Measurements from ENCODE around the gene PLSCR3.

PLSCR3 gene

DNA sequence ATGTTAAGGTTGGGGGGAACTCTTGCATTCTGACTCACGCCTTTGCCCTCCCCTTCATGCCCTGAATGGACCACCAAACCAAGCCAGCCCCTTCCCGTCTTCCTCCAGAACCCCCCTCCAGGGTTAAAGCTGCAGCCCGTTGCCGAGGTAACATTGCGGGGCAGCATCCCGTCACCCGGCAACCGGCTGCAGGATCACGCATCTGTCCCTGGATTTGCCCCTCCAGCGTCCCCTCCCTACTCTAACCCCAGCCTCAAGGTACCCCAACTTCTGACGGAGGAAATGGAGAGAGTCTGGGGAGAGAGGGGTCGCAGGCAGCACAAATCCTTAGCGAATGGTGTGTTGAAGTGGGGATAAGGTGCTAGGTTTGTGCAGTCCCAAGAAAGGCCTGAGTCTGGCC, 12.8 kb upstream of the PLSCR3 start:
- in situ Hi-C loops (cut with HindIII; ENCODE audit: low sequenced_read_pairs): no loop called here

DNA sequence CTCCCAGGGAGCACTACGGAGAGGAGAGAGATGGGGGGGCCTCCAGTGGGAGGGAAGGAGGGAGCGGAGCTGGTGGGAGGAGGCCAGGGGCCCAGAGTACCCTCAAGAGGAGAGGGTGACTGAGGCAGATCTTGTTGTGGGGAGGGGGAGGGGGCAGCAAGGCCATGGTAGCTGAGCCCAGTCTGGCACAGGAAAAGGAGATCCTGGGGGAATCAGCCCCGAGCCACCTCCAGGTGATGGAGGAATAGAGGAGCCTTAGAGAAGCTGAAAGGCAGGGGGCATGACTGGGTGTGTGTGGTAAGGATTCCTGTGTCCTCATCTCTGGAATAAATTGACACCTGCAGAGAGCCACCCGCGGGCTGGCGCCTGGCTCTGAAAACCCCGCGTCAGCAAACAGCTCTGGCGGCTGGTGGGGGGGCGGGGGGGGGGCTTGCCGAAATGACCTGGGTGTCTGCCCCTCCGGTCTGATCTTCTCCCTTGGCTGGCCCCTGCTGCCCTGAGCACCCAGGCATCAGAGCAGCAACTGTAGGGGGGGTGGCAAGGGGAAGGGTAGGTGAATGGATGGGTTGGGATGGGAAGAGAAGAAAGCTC, 12.0 kb upstream of the PLSCR3 start:
- in situ Hi-C loops (cut with HindIII; ENCODE audit: low sequenced_read_pairs): no loop called here

DNA sequence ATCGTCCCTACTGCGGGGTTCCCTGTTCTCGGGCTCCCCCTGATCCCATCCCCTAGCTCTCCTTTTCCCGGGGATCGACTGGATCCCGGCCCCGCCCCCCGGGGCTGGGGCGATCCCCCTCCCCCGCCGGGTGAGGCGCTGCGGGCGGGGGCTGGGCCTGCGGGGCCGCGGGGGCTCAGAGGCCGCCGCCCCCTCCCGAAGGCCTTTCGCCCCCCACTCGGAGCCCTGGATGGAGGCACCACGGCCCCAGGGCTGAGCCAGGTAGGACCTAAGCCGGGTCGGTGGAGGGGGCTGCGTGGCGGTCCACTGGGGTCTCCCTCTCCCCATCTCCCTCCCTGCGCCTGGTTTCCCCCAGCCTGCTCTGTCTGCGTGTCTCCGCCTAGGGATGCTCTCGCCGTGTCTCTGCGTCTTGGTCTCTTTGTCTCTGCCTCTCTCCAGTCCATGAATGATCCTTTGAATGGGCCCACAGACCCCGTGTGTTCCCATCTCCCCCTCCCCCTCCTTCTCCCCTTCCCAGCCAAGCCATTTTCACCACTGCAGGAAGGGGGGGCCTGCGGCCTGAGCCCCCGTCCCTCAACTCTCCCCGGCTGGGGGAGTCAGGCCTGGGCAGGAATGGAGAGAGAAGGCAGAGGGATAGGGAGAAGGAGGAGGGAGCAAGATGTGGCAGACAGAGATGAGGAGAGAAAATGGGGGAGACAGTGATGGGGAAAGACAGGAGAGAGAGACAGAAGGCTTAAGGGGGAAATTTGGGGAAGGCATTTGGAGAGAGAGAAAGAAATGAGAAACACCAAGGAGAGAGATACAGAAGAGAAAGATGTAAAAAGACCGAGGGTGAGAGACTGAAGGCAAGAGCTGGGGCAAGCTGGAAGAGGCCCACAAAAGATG, 11.3 kb upstream of the PLSCR3 start:
- in situ Hi-C loops (cut with HindIII; ENCODE audit: low sequenced_read_pairs): no loop called here

DNA sequence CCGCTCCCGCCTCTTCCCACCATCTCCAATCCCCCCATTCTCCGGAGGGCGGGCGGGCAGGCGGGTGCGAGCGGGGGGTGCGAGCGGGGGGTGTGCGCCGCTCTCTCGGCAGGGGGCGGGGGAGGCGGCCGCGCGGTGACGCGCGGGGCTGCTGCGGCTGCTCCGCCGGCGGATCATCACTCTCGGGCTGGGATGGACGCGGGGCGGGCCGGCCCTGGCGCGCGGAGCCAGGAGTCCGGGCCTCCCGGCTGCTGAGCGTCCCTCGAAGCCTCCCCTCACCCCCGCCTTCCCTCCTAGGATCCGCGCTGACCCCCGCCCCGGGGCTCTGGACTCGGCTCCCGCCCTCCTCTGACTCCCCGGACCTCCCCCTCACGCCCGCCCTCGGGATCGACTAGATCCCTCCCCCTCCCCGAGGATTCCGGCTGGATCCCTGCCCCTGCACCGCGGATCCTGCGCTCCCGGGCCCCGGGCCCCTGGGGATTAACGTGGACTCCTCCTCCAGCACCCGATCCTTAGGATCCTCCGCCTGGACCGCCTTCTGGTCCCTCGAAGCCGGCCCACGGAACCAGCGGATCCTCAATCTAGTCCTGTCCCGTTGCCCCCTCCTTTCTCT, 10.5 kb upstream of the PLSCR3 start:
- in situ Hi-C loops (cut with HindIII; ENCODE audit: low sequenced_read_pairs): no loop called here

DNA sequence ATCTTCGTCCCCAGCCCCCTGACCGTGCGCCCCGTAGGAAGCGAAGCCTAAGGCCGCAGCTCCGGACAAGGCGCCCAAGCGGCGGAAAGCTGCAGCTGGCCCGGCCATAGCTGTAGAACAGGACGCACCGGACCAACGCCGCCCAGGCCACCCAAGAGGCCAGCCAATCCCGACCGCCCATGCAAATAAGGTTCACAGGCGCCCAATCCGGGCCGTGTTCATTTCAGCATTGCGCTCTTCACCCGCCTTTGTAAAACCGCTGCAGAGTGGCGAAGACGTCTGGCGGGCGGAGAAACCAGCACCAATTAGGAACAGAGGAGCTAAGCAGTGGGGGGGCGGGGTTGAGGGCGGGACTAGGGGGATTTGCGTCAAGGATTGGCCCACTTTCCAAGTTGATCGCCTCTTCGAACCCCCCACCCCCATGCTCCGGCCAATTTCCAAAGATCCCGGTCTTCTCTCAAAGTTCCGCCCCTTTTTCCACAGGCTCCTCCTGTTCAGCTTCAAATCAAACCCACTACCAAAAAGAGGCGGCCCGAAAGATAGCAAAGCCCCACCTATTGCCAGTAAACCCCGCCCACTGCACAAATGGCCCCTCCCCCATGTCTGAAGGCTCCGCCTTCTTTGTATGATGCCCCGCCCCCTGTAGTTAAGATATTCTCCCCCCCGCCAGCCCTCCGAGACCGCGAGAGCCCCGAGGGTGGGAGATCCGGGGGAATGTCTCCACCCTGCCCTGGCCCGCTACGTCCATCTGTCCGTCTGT, 9.8 kb upstream of the PLSCR3 start, which contains the start of gene TMEM256:
TSS of gene TMEM256 (minus strand) at position 121 of the 760 bp plus-strand sequence. CDS start at position 108, 13 bp downstream.
- in situ Hi-C loops (cut with HindIII; ENCODE audit: low sequenced_read_pairs): no loop called here

DNA sequence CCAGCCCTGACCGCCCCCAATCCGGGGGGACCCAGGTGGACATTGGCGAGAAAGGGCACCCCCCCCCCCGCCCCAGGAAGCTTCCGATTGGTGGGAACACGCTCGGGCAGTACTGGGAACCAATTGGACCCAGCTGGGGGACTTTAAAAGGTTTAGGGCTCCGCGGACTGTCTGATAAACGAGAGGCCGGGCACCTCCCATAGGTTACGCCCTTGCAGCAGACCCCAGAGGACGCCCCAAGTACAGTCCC, 9.3 kb upstream of the PLSCR3 start:
- in situ Hi-C loops (cut with HindIII; ENCODE audit: low sequenced_read_pairs): no loop called here

DNA sequence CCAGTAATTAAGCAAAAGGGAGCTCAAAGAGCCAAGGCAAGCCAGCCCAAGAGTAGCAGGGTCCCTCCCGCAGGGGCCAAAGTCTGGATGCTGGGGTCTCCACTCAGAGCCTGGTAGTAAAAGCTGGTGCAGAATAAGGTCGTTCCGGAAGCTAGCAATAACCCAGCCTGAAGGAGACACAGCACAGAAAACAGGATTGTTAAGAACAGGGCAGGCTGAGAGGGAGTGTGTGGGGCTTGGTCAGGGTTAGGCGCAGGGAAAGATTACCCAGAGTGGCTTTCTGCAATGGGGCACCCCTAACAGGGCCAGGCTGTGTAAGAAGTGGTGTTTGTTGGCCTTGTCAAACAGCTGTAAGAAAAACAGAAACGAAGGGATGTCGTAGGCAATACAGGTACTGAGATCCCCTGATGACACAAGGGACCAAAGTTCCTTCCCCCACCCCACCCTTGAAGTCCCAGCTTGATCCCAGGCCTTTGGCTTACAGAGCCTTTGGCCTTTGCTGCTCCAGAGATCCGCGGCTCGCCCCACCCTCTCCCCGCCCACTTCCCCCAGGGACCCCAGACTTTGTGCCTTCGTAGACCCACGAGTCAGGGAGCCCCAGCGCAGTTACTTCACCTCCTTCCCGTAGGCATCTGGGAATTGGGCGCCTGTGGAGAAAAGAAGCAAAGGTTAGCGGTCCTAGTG, 8.9 kb upstream of the PLSCR3 start:
- in situ Hi-C loops (cut with HindIII; ENCODE audit: low sequenced_read_pairs): no loop called here

DNA sequence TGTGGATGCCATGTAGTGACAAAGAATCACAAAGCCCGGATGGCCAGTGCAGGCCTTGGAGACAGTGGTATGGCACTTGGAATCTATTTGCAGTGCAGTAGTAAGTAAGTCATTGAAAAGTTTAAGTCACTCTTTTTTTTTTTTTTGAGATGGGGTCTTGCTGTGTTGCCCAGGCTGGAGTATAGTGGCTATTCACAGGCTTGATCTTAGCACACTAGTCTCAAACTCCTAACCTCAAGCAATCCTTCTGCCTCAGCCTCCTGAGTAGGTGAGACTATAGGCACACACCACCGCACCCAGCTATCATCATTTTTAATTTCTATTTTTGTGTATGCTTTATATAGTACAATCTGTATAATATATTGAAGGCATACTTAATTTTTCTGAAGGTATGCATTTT, 4.3 kb upstream of the PLSCR3 start:
- in situ Hi-C loops (cut with HindIII; ENCODE audit: low sequenced_read_pairs): no loop called here

DNA sequence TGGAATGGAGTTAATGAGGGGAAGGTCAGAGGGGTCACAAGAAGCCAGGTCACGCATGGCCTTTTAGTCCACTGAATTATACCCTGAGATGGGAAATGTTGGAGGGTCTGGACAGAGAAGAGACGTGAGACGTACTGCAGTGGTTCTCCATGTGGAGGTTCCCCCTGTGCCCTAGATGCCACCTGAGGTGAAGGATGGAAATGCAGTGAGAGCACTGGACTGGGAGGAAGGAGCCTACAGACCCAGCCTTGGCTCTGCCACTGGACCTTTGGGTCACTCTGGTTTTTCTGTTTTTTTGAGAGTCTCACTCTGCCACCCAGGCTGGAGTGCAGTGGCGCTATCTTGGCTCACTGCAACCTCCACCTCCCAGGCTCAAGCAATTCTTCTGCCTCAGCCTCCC, 1.8 kb upstream of the PLSCR3 start:
- in situ Hi-C loops (cut with HindIII; ENCODE audit: low sequenced_read_pairs): no loop called here

DNA sequence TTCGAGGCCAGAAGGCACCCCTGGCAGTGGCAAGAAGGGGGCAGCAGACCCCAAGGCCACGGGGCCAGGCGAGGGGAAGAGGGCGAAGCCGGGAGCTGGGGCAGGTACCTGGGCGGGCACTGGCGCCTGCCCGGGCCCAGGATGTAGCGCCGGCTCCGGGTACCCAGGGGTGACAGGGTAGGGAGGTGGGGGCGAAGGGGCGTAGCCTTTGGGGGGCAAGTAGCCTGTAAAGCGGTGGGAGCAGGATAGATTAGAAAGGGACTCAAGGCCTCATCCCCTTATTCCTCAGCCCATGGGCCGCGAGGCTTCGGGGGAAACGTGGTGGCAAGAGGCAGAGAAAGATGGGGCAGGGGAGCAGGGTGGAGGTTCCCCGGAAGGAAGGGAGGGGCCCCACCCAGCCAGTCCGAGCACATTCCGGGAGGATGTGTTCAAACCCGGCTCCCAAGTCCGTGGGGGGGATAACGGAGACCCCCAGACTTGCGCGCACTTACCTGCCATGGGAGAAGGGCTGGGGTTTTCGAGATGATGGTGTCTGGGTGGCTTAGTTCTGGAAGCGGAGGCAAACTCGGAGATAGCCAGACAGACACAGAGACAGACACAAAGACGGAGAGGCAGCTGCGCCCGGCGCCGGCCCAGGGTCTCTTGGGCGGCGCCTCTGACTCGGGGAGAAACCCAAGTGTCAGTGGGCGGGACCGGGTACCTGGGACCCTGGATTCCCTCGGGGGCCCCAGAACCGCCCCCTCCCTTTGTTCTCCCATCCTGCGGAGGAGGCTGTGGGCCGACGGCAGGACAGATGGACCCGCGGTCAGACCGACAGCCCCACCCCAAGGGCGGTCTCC, 493 bp downstream of the PLSCR3 start:
- in situ Hi-C loops (cut with HindIII; ENCODE audit: low sequenced_read_pairs): no loop called here

DNA sequence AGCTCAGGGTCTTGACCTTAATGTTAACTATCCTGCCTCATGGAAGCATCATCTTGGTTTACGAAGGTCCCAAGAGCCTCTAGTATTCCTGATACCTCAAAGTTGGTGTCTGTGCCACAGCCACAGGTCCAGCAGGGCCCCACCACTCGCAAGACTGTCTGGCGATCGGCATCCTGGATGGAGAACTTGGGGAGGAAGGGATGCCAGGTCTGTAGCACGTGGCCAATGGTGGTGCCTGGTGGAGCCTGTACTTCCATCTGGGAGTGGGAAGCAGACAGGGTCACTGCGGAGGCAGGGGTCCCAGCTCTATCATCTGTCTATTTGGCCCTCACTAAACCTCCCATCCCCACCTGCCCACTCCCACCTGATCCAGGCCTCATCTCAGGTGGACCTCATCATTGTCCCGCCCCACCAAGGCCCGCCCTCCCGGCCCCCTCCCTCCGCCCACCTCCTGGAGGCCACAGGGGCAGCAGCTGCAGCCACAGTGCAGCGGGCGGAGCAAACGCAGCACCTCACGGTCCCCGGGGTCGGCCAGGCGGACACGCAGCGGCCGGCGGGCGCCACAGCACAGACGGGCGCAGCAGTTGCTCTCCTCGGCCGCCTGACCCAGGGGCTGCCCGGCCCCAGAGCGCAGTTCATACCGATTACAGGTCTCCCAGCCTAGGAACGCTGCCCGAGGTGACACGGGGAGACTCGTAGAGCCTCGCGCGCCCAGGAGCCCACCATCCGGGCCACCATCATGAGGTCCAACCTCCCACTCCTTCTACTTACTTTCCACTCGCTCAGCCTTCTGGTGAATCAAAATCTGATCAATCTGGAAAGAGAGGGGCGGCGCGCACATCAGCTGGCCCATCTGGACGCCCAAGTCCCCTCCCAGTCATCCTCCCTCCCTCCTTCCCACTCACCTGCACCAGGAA, 1.4 kb downstream of the PLSCR3 start:
- in situ Hi-C loops (cut with HindIII; ENCODE audit: low sequenced_read_pairs): no loop called here

DNA sequence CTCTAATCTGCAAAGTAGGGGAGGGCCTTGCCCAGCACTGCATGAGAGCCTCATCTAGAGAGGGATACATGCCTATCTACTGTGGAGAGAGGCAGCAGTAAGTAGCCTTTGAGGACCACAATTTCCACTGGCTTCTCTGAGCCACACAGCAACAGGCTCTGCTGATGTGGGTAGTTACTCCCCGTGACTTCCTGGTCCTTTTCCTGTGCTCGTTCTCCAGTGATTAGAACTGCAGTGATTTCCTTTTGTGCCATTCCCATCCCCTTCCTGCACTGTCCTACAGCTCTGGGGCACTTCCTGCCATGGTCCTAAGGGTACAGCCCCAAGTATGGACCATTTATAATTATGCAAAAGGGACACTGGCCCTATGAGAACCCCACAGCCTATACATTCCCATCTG, 3.0 kb downstream of the PLSCR3 start:
- in situ Hi-C loops (cut with HindIII; ENCODE audit: low sequenced_read_pairs): no loop called here

DNA sequence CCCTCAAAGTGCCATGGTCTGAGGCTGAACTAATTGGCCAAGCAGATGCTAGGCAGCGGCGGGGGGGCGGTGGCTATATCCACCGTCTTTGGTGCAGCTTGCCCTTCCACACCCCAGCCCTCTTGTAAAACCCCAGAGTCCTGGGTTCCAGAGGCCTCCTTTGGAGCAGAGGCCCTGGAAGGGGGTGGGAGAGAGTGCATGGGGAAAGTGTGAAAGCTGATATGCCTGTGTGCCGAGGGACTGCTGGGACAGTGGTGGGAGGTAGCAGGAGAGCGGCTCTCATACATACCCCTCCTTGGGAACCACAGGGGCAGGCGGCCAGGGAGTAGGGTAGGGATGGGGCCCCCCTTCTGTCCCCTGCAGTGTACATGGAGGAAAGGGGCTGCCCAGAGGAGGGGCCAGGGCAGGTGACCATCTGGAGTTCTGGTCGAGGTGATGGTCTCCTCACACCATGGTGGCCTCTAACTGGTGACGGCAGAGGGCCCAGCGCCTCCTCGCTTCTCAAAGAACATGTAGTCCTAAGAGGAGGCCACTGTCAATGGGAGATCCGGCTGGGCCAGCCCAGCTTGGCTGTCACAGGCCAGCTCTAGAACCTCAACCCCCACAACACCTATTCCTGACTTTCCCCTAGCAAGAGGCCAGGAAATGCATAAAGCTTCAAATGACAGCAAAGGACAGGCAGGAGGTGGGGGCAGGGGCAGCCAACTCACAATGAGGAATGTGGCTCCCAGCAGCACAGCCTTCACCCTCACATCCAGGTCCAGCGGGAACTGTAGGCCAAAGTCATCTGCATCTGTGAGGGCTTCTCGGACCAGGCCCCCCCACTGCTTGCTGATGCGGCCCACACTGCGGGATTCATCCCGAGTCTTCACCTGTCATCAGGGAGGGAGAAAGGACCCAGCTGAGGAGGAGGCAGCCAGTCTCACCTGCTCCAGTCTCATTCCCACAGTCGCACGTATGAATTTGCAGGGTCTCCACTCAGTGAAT, 4.1 kb downstream of the PLSCR3 start:
- in situ Hi-C loops (cut with HindIII; ENCODE audit: low sequenced_read_pairs): loop anchor here (5.0 kb wide), 2 partner anchors 42 to 87 kb away; partner anchors contain the start of gene ZBTB4

DNA sequence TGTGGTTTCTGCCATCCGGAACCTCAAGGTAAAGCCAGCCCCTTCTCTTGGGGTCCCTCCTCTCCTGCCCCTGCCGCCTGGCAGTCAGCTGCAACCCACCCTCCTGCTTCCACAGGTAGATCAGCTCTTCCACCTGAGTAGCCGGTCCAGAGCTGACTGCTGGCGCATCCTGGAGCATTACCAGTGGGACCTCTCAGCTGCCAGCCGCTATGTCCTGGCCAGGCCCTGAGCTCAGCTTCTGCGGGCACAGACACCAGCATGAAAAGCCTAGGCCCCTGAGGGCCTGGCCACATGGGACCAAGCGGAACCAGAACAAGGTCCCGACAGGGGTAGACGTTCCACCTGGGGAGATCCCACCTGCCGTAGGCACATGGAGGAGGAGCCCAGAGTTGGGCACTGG, 5.5 kb downstream of the PLSCR3 start:
- in situ Hi-C loops (cut with HindIII; ENCODE audit: low sequenced_read_pairs): loop anchor here (5.0 kb wide), 2 partner anchors 43 to 88 kb away; partner anchors contain the start of gene ZBTB4

DNA sequence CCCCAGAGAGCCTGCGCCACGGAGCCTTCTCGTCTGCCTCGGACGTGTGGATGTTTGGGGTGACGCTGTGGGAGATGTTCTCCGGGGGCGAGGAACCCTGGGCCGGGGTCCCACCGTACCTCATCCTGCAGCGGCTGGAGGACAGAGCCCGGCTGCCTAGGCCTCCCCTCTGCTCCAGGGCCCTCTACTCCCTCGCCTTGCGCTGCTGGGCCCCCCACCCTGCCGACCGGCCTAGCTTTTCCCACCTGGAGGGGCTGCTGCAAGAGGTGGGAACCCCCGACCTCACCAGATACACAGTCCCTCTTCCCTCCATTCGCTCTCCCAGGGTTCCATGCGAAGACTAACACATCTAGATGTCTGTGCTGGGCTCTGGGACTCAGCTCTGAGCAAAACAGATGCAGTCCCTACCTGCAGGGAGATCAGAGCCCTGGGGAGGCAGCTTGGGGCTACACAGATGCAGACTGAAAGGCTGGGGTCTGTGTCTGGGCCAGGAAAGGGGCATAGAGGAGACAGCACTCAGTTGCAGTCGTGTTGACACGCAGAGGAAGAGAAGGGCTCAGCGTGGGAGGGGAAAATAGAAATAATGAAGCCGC, 9.7 kb downstream of the PLSCR3 start:
- in situ Hi-C loops (cut with HindIII; ENCODE audit: low sequenced_read_pairs): loop anchor here (5.0 kb wide), 2 partner anchors 48 to 93 kb away; partner anchors contain the start of gene ZBTB4

DNA sequence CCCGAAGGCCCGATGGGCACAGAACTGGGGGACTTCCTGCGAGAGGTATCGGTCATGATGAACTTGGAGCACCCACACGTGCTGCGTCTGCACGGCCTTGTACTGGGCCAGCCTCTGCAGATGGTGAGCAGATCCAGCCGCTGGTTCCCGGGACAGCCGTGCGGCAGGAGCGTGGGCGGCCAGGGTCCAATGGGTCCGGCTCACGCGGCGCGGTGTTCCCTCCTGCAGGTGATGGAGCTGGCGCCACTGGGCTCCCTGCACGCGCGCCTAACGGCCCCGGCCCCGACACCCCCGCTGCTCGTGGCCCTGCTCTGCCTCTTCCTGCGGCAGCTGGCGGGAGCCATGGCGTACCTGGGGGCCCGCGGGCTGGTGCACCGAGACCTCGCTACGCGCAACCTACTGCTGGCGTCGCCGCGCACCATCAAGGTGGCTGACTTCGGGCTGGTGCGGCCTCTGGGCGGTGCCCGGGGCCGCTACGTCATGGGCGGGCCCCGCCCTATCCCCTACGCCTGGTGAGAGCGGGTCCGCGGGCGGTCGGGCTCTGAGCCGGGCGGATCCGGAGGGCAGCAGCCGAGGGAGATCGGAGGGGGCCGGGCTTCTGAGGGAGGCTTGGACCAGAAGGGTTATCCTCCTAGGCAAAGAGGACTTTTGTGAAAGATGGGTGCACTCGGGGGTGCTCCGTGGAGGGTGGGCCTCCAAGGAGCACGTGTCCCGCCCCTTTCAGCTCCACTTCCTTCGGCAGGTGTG, 10.4 kb downstream of the PLSCR3 start:
- in situ Hi-C loops (cut with HindIII; ENCODE audit: low sequenced_read_pairs): no loop called here

DNA sequence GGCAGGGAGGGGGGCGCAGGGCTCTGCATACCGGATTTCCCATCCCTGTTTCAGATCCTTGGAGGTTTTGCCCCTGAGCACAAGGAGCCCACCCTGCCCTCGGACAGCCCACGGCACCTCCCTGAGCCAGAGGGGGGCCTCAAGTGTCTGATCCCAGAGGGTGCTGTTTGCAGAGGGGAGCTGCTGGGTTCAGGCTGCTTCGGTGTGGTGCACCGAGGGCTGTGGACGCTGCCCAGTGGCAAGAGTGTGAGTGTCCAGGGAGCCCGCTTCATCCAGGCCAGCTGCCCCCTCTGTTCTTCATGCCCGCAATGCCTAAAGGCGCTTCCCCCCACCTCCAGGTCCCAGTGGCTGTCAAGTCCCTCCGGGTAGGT, 11.0 kb downstream of the PLSCR3 start:
- in situ Hi-C loops (cut with HindIII; ENCODE audit: low sequenced_read_pairs): no loop called here

Data from endothelial cell of hepatic sinusoid (primary cell).